Peyer's patch (tissue), 4 donors: ENCODE data around the gene ITPRID1.

ENCODE experiments used
- POLR2A ChIP-seq, 2 donors: fragments of 450-650 bp; IDR thresholded peaks; one replicate each; pipeline ENCODE4 v1.5.1; 2017; ENCODE audit warnings: antibody characterized with exemption in 2 of 2, mild to moderate bottlenecking in 2 of 2, moderate library complexity in 2 of 2
- TF ChIP-seq, protein P1 (sequence below), 6 experiments: fragments of 450-650 bp in 4 of 6; fragments of 200-600 bp in 2 of 6; sonication (generic) in 1 of 6; IDR thresholded peaks; one replicate each; pipeline ENCODE4 v1.5.1; 2017 to 2019; ENCODE audit warnings: antibody characterized with exemption in 6 of 6, mild to moderate bottlenecking in 3 of 6, moderate library complexity in 1 of 6

DNA sequence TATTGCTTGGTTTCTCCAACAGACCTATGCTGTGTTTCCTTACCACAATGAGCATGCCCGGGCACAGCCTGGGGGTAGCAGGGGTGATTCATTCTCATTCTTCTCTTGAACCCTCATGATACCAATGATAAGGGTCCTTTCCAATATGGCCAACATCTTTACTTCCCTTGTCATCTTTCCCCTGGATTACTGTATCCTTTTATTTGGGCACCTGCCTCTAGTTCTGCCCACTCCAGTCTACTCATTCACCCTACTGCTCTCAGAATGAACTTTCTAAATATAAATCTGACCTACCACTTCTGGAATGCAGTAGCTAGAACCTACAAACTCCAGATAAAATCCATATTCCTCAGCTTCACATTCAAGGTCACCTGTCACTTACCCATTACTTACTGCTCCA lies 26.4 kb upstream of the ITPRID1 start:
- TF ChIP-seq, protein P1, sequence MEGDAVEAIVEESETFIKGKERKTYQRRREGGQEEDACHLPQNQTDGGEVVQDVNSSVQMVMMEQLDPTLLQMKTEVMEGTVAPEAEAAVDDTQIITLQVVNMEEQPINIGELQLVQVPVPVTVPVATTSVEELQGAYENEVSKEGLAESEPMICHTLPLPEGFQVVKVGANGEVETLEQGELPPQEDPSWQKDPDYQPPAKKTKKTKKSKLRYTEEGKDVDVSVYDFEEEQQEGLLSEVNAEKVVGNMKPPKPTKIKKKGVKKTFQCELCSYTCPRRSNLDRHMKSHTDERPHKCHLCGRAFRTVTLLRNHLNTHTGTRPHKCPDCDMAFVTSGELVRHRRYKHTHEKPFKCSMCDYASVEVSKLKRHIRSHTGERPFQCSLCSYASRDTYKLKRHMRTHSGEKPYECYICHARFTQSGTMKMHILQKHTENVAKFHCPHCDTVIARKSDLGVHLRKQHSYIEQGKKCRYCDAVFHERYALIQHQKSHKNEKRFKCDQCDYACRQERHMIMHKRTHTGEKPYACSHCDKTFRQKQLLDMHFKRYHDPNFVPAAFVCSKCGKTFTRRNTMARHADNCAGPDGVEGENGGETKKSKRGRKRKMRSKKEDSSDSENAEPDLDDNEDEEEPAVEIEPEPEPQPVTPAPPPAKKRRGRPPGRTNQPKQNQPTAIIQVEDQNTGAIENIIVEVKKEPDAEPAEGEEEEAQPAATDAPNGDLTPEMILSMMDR (IDR thresholded peaks at IDR 0.05), result no peak
- TF ChIP-seq POLR2A (IDR thresholded peaks at IDR 0.05), result no peak
